HepG2 (cell line): Measurements from ENCODE around the gene ZNF22. TPM values are rescaled to one million over a fixed set of nuclear protein-coding genes. Genes with fewer than 3 reads are reported as not detected.

Experiments
- E2F1 ChIP-seq: sonication (generic); formaldehyde crosslinking; IDR thresholded peaks from 2 replicates; pipeline ENCODE4 v1.5.0; 2020; ENCODE audit warnings: missing genetic modification reagents
- MAFF ChIP-seq: IDR thresholded peaks from 2 replicates; pipeline ENCODE4 v1.6.1; 2011; ENCODE audit warnings: low read depth, low read length, improper control_type of control experiment
- POGK ChIP-seq: sonication (generic); formaldehyde crosslinking; conservative IDR thresholded peaks from 2 replicates; pipeline ENCODE4 v1.8.0; 2022; ENCODE audit warnings: mild to moderate bottlenecking, moderate library complexity, missing genetic modification reagents
- SIX4 ChIP-seq: sonication (generic); formaldehyde crosslinking; IDR thresholded peaks from 2 replicates; pipeline ENCODE4 v1.4.0; 2020; ENCODE audit warnings: missing genetic modification reagents
- STAT6 ChIP-seq: sonication (generic); formaldehyde crosslinking; IDR thresholded peaks from 2 replicates; pipeline ENCODE4 v1.4.0; 2020; ENCODE audit warnings: missing genetic modification reagents, mild to moderate bottlenecking, borderline replicate concordance
- ZNF160 ChIP-seq: sonication (generic); formaldehyde crosslinking; IDR thresholded peaks from 2 replicates; pipeline ENCODE4 v1.8.0; 2022; ENCODE audit warnings: mild to moderate bottlenecking, inconsistent platforms, missing genetic modification reagents
- ZNF234 ChIP-seq: sonication (generic); formaldehyde crosslinking; conservative IDR thresholded peaks from 2 replicates; pipeline ENCODE4 v1.5.1; 2020; ENCODE audit warnings: mild to moderate bottlenecking, missing genetic modification reagents
- ZNF253 ChIP-seq: sonication (generic); formaldehyde crosslinking; IDR thresholded peaks from 2 replicates; pipeline ENCODE4 v1.8.0; 2022; ENCODE audit warnings: mild to moderate bottlenecking, missing genetic modification reagents, borderline replicate concordance
- ZNF318 ChIP-seq: sonication (generic); formaldehyde crosslinking; IDR thresholded peaks from 2 replicates; pipeline ENCODE4 v1.4.0; 2020; ENCODE audit warnings: mild to moderate bottlenecking, missing genetic modification reagents
- ZNF441 ChIP-seq: sonication (generic); formaldehyde crosslinking; IDR thresholded peaks from 2 replicates; pipeline ENCODE4 v1.7.0; 2021; ENCODE audit warnings: missing genetic modification reagents, borderline replicate concordance
- polyA plus RNA-seq, 8 experiments: library from polyadenylated mRNA; depleted of rRNA in 3 of 8; stranded (reverse) in 7 of 8; unstranded in 1 of 8; fragments of >200 nt; fragmentation: Illumina TruSeq in 4 of 8; extraction: Trizol in 4 of 8; gene quantifications; 2 replicates each; pipeline versions ENCODE4 v1.2.1 to v1.2.3, GENCODE V29; 2011 to 2016; ENCODE audit warnings: low read depth in 4 of 8, missing spikeins in 1 of 8, mixed read lengths in 1 of 8; ENCODE audit not compliant: insufficient read depth in 1 of 8
- total RNA-seq, 5 experiments: library from RNA; depleted of rRNA; stranded (reverse); fragments of >200 nt; fragmentation: Illumina TruSeq; extraction: Trizol; gene quantifications; 2 replicates each; pipeline ENCODE4 v1.2.3, GENCODE V29; 2016; ENCODE audit warnings: low read depth in 1 of 5

Gene ZNF22
- total and polyA plus RNA-seq, 2 of the 13 experiments (the other 11 are each of a cell fraction or from before 2014, with no cell fraction given): 0.40 to 1.3 TPM

- TF ChIP-seq STAT6: no peak; the same call in 1 of the 2 replicates
- no peak for TF ChIP-seq ZNF253
- TF ChIP-seq SIX4 (CRISPR knock-in tag): no peak
- peak; percentile 83 for TF ChIP-seq POGK (CRISPR knock-in tag)
- no peak for TF ChIP-seq ZNF160
- no peak for TF ChIP-seq MAFF
- no peak for TF ChIP-seq E2F1 (CRISPR knock-in tag)
- TF ChIP-seq ZNF318: no peak
- no peak for TF ChIP-seq ZNF441
- no peak for TF ChIP-seq ZNF234 (CRISPR knock-in tag)
These were observed 23.2 kb upstream of the ZNF22 start (continued) for GRCh38 chr10:44977287-44978212.
